Middle frontal gyrus (tissue), 1 donor: ENCODE measurements around the gene TULP4.
"Not testable (repeated sequence)": the region's sequence is repeated elsewhere in the genome, so short reads cannot be mapped to it uniquely, and the experiment has no call there.

ENCODE experiments used
- DNase-seq: peaks from one replicate; pipeline ENCODE4 v3.0.0-alpha.2; 2015; ENCODE audit warnings: low spot score; ENCODE audit errors: extremely low spot score

Gene TULP4

GRCh38 chr6:158293122-158293521 lies 19.1 kb upstream of the TULP4 start:
- no peak for DNase-seq

- not testable (repeated sequence) for DNase-seq
Observed at GRCh38 chr6:158295976-158296853, 16.1 kb upstream of the TULP4 start.

- not testable (repeated sequence) for DNase-seq
Observed at GRCh38 chr6:158296854-158297324, 15.4 kb upstream of the TULP4 start.

GRCh38 chr6:158297657-158298056 lies 14.6 kb upstream of the TULP4 start:
- DNase-seq = not testable (repeated sequence)

- DNase-seq = not testable (repeated sequence)
Observed at GRCh38 chr6:158300306-158301143, 11.7 kb upstream of the TULP4 start.

GRCh38 chr6:158301561-158301960 lies 10.7 kb upstream of the TULP4 start:
- not testable (repeated sequence) for DNase-seq

GRCh38 chr6:158302195-158302796 lies 10.0 kb upstream of the TULP4 start:
- not testable (repeated sequence) for DNase-seq

GRCh38 chr6:158303210-158303731 lies 9.0 kb upstream of the TULP4 start:
- no peak for DNase-seq

- DNase-seq = no peak
Observed at GRCh38 chr6:158304254-158304653, 8.0 kb upstream of the TULP4 start.

- no peak for DNase-seq
Observed at GRCh38 chr6:158309814-158310213, 2.5 kb upstream of the TULP4 start.

GRCh38 chr6:158311193-158311592 lies 1.1 kb upstream of the TULP4 start:
- no peak for DNase-seq

- DNase-seq = no peak
Observed at GRCh38 chr6:158311626-158312025, 639 bp upstream of the TULP4 start.

GRCh38 chr6:158312672-158313397 lies 570 bp downstream of the TULP4 start:
- DNase-seq = no peak

GRCh38 chr6:158313989-158314388 lies 1.7 kb downstream of the TULP4 start:
- DNase-seq = no peak

- no peak for DNase-seq
Observed at GRCh38 chr6:158314737-158315136, 2.5 kb downstream of the TULP4 start.

GRCh38 chr6:158316022-158316421 lies 3.8 kb downstream of the TULP4 start:
- DNase-seq = no peak

- no peak for DNase-seq
Observed at GRCh38 chr6:158321960-158322359, 9.7 kb downstream of the TULP4 start.

- DNase-seq = no peak
Observed at GRCh38 chr6:158322400-158322723, 10.1 kb downstream of the TULP4 start.

GRCh38 chr6:158322724-158323560 lies 10.7 kb downstream of the TULP4 start:
- DNase-seq = no peak

GRCh38 chr6:158323561-158323958 lies 11.3 kb downstream of the TULP4 start:
- no peak for DNase-seq
